GM18907 (cell line): Measurements from ENCODE around the gene TMEM252.

ENCODE experiments used
- ATAC-seq: cut with Tn5 transposase; IDR thresholded peaks from one replicate; pipeline ENCODE4 v1.9.1; 2021; ENCODE audit warnings: mild to moderate bottlenecking, moderate library complexity; ENCODE audit not compliant: unreplicated experiment

The TMEM252 gene

DNA sequence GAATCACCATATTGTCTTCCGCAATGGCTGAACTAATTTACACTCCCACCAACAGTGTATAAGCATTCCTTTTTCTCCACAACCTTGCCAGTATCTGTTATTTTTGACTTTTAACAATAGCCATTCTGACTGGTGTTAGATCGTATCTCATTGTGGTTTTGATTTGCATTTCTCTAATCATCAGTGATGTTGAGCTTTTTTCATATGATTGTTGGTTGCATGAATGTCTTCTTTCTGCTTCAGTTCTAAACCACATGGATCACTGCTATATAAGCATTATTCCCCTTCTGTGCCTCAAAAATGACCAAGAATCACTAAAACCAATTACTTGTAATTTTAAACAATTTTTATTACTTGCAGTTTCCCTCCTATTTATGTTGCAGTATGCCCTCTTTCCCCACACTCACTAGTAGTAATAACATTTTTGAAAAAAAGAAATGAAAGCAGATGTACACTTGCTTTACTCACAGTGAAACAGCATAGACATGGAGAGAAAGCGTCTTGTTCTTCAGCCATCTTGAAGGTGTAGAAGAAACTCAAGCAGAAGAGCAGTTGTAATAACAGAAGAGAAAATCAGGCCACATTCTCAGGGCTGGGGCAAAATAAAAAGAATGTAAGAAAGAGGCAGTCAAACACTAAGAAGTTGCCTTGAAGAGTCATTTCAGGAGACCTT lies 4.5 kb upstream of the TMEM252 start:
- no peak for ATAC-seq

DNA sequence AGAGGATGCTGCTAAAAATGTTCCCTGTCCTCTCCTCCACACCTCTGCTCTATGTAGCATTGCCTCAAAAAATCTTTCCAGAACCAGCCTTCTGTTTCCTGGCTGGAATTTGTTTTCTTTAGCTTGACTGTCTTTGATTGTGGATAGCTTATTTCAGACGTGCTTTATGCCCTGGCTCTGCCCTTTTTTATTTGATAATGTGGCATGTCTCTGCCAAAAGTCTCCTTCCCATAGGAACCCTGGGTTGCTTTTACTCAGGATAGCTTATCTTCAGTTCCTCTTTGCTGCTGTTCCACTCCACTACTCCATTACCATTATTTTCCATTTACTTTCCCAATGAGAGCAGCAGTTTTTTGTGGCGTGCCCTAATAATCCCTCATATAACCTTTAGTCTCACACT lies 885 bp upstream of the TMEM252 start:
- ATAC-seq: no peak

DNA sequence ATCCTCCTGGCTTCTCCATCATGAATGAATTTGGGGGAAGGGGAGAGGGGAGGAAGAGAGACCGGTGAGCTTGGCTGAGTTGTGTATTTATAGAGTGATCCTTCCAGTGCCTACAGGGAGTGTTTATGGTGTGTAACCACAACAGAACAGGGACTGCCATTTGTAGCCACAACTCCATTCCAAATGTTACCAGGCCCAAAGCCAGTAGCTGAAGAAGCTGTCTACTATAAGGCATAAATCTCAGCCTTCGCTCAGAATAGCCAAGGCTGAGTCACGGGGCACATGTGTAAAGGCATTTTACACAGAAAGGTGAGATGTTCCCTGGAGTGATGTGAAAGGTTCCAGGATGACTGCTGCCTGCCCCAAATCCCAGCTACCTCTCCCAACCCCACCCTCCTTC lies 2.5 kb downstream of the TMEM252 start:
- no peak for ATAC-seq

DNA sequence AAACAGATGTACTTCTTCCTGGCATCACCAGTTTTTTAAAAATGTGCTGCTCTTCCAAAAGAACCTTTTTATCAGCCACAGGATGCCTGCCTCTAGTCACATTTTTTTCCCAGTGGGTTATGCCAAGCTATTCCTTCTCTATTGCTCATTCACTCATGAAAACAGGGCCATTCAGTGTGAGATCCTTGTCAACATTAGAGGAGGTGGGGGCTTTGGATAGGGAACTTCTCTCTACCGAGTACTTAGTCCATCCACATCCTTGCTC lies 3.1 kb downstream of the TMEM252 start:
- no peak for ATAC-seq

DNA sequence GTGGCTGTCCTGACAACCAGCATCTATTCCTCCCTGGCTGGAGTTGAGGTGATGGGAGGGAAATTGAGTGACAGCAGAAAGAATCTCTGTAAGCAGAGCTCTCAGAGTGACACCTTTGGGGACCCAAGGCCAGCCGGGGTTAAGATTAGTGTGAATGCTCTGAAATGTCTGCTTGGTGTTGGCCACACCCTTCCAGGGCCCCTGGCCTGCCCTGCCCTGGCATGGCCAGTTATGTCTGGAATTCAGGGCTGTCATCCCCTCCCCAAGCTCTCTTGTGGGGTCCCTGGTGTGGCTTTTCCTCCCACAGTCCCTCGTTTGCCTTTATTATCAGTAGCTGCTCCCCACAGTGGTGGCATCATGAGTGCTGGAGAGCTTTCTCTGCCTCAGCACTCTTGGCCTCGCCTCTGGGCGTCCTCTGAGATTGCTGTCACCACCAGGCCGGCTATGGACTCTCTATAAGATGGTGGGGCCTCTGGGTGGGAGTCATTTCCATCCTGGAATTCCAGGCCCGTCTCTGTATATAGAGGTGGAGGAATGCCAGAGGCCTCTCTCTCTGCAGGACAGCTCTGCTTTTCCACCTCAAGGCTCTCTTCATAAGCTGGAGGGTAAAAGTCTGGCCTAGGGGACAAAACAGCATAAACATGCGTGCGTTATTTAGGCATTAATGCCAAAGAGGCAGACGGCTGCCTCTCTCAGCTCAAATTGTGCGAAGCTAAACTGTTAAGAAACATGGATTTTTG lies 3.6 kb downstream of the TMEM252 start:
- ATAC-seq: no peak

DNA sequence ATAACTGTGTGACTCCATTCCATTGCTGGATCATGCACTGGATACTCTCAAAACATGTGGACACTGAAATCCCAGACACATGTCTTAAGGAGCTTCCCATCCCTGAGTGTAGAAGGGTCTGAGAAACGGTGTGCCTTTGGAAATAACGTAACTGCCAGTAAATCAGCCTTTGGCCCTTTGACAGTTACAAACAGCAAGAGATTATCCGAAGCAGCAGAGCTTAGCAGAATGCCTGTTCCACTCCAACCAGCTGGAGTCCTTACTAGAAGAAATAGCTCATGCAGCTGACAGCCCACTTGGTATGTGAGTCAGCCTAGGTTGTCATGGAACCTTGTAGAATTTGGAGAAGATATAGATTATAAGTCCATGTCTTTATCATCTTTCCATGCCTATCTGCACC lies 7.0 kb downstream of the TMEM252 start:
- no peak for ATAC-seq

DNA sequence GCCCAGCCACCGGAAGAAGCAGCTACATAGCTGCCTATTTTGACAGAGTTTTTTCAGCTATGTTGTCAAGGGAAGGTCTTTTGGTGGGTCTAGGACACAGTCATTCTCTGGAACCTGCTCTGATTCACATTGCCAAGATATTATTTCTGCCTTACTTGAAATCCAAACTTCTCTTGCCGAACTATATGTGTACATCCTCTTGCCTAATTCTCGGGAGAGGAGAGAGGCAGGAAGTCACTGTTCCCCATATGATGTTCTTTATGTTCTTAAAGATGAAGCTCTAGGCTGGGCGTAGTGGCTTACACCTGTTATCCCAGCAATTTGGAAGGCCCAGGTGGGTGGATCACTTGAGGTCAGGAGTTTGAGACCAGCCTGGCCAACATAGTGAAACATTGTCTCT lies 8.6 kb downstream of the TMEM252 start:
- ATAC-seq: no peak

DNA sequence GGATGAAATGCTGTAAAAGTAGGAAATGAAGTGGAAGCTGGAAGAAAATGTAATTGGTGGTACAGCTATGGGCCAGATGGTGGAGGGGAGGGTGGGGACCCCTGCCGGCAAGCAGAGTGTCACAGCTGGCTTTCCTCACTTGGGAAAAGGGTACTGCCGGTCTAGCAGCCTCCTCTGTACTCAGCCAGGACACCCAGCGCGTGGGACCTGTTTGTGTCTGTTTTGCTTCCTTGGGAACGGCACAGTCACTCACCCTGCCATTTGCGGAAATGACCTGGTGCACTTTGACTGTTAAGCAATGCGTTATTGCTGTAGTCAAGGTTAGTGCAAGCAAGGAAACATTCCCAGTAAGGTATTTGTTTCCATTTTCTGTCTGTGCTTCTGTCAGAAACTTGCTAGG lies 10.1 kb downstream of the TMEM252 start:
- no peak for ATAC-seq

DNA sequence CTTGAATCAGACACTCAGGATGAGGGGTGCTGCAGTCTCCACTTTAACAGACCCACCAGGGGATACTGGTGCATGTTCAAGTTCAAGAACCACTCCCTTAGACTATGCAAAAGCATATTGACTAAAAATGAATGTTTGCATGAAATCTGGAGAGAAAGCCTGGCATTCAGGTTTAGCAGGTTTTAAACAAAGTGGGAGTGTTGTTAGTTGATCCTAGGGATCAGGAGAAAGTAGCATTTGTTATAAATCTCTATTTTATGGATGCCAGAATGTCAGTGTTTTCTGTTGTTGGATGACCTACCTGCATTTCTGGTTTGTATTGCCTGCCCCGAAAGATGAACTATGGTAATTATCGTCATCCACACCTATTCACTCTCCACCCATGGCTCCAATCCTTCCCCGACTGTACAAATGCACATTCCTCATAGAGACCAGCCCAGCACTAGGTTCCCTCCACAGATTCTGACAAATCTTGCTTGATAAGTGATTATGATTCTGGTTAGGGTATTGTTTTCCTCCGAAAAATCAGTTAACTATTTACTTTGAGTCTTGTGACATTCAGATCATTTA lies 17.2 kb downstream of the TMEM252 start:
- ATAC-seq: no peak

DNA sequence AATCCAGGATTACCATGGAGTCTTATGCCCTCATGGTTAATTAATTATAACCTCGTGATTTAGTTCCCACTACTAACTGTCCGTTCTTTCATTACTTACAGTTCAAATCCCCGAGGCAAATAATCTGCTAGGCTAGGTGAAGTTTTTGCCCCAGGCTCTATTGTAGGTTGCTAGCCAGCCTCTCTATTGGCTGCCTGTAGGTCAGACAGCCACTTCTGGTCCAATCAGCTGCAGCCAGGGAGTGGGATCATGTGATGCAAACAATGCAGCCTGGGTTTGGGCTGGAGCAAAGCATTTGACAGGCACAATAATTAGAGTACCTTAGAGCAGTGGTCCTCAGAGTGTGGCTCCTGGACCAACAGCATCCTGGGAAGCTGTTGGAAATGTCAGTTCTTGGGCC lies 17.7 kb downstream of the TMEM252 start:
- no peak for ATAC-seq

DNA sequence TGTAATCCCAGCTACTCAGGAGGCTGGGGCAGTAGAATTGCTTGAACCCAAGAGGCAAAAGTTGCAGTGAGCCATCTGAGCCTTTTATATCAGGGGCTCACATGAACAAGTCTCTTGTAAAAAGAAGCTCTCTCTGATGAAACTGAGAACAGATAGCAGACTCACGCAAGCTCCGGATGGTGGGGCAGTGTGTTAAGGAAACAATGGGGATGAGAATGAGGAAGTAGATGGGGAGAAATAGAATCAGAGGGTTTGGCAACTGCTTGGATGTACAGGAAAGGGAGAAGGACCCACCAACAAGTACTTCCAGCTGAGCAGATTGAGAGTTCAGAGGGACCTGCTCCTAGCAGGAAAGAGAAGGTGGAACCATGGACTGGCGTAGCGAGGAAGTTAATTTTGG lies 18.6 kb downstream of the TMEM252 start:
- ATAC-seq: no peak

DNA sequence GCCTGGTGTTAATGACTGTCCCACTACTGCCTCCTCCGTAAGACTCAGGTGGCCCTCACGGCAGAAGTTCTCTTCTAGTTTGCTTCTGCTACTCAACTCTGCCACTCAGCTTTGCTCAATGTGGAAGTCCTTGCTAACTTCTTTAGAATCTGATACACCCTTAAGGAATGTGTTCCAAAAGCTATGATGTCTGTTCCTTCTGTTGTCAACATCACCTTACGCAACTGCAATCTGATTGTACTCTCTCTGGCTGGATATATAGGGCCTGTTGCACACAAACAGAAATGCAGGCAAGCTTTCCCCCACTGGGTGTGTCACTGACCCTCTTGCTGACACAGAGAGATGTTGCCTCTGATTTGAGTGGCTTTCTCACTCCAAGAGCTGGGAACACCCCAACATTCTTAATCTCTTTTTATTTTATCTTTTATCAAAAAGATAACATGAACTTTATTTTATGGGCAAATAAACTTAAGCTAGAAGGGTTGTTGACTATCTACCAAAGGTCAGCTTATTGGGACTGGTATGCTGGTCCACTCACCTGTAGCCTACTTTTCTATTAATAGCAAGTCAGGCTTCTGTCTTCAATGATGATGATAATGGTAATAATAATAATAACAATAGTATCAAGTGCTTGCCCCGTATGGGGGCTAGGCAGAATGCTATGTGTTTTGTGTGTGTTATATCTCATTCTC lies 25.2 kb downstream of the TMEM252 start:
- no peak for ATAC-seq

DNA sequence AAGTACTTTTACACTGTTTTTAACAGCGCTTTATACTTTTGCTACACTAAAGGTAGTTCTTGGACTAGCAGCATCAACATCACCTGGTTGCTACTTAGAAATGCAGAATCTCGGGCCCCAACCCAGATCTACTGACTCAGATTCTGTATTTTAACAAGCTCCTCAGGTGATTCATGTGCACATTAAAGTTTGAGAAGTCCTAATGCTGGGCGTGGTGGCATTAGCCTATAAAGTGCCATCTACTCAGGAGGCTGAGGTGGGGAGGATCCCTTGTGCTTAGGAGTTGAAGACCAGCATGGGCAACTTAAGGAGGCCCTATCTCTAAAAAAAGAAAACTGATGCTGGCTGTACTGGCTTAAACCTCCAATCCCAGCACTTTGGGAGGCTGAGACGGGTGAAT lies 26.7 kb downstream of the TMEM252 start:
- ATAC-seq: no peak

DNA sequence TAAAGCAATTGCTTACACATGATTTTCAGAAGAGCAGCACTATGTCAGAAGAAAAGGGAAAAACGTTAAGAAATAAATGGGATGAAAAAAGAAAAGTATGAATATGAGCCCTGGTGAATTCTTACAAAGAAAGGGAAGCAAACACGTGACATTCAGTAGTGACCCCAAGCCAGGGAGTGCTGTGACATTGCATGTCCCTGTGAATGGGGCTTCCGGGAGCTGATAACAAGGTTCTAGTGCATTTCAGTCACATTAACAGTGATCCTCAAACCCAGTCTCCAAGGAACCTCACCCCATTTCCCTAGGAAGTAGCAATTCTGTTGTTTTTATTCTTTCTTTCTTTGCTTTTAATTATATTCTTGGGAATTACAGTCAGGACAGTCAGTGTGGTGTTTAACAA lies 27.3 kb downstream of the TMEM252 start:
- no peak for ATAC-seq

DNA sequence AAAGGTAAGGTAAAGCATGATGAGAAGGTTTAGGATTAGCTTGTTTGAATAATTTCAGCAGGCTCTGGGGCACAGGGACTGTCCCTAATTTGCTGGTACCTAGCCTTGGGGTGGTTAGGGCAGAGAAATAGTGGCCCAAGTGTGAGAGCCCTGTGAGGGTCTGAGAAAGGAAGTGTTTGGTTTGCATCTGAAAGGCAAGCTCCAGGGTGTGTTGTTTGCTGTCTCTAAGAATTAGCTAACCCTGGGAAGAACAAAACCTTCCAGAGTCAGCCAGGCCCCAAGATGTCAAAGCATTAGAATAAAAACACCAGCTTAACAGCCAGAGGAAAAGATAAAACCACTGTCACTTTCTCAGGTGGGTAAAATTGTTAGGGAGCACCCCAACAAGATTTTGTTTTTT lies 31.0 kb downstream of the TMEM252 start:
- ATAC-seq: no peak

DNA sequence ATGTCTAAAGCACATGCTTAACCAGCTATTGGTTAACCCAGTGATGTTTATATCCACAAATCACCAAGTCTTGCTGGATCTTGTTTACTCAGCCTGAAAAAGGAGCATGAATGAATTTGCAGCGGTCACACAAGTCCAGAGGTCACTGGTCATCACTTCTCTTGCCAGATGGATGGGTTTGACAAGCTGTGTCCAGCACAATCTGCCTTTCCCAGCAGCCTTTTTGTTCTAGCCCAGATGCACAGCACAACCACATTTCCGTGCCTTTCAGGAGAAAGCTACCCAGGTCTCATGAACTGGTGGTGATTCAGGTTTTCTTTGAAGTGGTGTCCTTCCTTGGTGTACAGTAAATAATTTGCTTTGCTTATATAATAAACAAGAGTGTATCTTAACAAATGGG lies 32.1 kb downstream of the TMEM252 start:
- no peak for ATAC-seq

DNA sequence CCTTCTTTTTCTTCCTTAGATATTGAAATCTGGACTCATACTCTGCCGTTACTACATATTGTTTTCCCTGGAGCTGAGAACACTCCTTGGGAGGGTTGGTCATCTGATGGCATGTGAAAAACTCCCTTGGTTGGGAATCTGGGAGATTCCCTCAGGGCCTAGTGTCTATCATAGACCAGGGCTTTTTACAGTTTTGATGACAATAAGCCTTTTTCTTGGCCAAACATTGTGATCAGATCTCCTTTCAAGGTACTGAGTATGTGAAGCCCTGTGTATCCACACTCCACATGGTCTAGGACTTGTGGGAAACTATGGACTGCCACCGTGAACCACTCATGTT lies 32.9 kb downstream of the TMEM252 start:
- ATAC-seq: no peak

DNA sequence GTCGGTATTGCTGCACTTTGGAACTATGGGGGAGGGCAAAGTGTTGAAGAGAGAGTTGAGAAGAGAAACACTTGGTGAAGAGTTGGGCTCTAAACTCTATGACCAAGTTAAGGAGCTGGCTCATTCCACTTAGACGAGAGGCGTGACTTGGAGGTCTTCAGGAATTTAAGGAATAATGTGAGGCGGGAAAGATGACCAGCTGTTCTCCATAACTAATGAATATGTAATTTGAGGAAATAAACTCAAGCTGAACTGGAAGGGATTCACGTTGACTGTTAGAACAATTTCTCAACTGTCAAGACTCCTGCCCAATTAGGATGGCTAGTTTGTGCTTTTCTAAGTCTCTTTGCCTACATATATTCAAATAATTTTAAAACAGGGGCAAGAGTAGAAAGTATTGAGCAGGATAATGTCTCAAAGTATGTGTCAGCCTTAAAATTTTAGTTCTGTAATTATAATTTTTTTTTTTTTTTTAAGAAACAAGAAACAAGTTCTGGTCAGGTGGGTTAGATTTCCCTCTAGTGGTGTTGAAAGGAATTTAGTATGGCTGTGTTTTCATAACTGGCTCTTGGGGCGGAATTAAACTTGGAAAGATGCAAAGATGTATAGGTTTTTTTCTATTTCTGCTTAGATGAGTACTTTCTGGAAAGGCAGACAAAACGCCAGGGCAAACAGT lies 33.4 kb downstream of the TMEM252 start:
- no peak for ATAC-seq

DNA sequence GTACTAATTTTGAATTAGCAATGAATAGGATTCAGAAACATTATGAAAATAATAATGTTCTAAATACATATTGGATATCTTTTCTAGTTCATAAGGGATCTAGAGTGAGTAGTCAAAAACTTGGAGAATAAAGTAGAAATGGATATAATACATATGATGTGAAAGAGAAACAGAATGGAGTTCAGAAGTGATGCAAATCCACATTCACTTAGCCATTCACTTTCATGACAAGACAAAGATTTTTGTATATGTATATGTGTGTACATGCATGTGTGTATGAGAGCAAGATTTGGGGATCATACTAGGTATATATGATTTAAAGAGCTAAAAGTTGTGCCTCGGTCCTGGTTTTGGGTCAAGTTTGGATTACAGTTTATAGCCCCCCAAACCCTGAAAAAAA lies 34.1 kb downstream of the TMEM252 start:
- ATAC-seq: no peak

DNA sequence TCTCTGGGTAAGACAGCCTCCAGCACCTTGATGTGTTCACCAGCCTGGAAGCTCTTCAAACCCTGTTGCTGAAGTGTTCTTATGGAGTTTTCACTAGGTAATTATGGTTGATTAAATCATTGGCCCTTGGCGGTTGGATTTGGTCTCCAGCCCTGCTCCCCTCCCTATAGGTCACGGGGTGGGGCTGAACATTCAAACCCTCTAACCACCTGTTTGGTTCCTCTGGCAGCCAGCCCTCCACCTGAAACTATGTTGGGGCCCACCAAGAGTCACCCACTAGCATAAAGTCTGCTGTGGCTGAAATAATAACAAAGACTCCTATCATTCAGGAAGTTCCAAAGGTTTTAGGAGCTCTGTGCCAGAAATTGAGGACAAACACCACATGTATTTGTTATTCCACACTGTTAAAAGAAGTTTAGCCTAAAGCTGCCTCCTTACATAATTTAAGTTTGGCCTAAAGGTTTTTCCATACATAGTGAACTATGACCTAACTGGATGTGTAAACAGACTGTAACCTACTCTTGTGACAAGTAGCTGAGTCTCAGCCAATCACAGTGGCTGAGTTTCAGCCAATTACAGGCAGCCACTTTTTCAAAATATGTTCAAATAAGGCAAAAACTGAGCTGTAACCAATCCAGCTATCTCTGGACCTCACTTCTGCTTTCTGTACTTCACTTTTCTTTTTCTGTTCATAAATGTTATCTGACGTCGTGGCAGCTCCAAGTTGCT lies 34.8 kb downstream of the TMEM252 start:
- peak; percentile 67 for ATAC-seq

DNA sequence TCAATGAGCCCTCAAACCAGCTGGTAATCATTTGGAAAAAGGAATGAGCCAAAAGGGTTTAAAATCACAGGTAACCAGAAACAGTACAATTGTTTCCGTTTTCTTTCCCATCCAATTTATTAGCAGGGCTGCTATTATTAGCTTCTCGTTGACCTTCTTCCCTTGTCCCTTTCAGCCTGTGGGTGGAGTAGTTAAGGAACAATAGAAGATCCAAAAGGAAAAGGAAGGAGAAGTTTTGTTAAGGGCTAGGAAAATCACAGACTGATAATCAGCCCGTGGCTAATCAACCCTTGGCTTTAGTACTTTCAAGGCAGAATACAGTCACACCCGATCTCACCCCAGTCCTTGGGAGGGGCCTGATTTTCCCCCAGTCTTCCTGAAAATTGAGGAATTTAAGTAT lies 38.4 kb downstream of the TMEM252 start:
- no peak for ATAC-seq
